HG03439 (cell line): ENCODE results near the gene ICA1.
"Not testable (repeated sequence)": the region's sequence is repeated elsewhere in the genome, so short reads cannot be mapped to it uniquely, and the experiment has no call there.

ENCODE experiments used
- ATAC-seq: cut with Tn5 transposase; IDR thresholded peaks from one replicate; pipeline ENCODE4 v1.9.1; 2021; ENCODE audit warnings: mild to moderate bottlenecking, moderate library complexity; ENCODE audit not compliant: unreplicated experiment

Gene ICA1

DNA sequence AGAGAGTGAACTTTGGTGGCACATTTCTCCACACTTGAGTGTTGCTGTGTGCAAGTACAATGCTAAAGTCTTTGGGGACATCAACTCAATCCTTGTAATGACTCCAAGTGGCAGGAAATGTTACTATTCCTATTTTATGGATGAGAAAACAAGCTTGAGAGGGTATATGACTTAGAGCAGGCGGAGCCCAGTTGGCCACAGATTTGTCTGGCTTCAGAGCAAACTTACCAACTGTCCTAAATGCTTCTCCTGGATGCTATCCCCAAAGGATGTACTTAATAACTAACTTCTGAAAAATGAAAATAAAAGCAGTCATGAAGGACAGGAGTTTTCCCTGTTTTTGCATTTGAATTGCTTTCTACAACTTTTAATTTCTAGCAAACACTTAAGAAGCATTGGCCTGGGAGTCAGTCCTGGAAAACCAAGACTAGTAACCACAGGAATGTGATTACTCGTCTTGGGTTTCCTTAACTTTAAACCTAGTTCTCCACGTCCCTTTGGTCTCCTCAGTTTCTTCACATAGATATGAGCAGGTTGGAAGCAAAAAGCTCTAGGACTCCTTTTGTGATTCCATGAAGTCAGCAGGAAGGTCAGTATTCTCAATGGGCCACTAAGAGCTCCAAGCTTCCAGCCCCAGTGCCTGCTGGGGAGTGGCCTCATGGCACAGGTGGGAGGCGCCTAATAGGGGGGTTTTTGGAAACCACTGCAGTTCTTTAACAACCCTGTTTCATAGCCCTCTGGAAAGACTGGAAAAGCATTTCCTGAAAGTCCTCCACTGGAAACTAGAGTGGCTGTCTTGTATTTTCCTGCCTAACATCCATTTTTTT is 152.6 kb downstream of the ICA1 start:
- ATAC-seq: no peak

DNA sequence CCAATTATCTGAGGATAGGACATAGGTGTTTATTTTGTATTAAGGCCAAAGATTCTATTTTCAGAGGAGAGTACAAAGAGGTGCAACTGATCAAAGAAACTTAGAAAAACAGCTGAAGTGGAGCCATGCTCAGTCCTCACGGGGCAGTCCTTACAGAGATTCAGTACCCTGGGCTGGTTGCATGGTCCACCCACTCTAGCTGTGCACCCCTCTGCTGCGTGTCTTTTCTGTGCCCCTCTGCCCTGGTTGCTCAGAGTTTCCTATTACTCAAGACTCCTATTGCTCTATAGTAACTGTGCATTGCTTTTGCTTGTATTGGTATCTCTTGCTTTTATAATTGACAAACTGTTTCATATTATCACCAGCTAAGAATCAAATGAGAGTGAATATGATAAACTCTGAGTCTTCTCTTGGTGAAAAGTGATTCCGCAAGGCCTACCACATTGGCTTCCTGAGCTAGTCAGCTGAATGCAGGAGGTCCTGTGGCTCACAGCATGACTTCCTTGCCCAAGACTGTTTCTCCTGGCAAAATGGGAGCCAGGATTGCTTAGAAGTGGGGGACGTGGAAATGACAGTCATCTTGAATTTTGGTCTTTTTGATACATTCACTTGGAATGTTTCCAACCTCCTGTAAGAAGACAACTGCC is 156.4 kb downstream of the ICA1 start:
- no peak for ATAC-seq

DNA sequence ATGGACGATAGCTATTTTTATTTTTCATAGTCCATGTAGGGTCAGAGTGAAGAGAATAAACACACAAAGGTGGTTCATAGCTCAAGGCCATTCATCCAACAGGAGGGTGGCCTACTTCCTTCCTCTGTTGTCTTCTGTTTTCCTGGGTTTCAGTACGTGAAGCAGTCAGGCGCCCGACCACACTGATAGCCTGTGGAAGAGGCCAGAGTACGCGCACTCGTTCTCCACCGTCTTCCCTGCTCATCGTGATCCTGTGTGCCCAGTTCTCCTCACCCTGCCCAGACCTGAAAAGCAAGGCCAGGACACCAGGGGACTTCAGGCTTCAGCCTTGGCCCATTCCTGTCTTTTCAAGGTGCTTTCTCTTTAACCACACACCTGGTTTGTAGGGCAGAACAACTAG is 158.7 kb downstream of the ICA1 start:
- ATAC-seq: no peak

DNA sequence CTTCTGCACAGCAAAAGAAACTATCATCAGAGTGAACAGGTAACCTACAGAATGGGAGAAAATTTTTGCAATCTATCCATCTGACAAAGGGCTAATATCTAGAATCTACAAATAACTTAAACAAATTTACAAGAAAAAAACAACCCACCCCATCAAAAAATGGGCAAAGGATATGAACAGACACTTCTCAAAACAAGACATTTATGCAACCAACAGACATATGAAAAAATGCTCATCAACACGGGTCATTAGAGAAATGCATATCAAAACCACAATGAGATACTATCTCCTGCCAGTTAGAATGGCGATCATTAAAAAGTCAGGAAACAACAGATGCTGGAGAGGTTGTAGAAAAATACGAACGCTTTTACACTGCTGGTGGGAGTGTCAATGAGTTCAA is 160.7 kb downstream of the ICA1 start:
- ATAC-seq: not testable (repeated sequence)

DNA sequence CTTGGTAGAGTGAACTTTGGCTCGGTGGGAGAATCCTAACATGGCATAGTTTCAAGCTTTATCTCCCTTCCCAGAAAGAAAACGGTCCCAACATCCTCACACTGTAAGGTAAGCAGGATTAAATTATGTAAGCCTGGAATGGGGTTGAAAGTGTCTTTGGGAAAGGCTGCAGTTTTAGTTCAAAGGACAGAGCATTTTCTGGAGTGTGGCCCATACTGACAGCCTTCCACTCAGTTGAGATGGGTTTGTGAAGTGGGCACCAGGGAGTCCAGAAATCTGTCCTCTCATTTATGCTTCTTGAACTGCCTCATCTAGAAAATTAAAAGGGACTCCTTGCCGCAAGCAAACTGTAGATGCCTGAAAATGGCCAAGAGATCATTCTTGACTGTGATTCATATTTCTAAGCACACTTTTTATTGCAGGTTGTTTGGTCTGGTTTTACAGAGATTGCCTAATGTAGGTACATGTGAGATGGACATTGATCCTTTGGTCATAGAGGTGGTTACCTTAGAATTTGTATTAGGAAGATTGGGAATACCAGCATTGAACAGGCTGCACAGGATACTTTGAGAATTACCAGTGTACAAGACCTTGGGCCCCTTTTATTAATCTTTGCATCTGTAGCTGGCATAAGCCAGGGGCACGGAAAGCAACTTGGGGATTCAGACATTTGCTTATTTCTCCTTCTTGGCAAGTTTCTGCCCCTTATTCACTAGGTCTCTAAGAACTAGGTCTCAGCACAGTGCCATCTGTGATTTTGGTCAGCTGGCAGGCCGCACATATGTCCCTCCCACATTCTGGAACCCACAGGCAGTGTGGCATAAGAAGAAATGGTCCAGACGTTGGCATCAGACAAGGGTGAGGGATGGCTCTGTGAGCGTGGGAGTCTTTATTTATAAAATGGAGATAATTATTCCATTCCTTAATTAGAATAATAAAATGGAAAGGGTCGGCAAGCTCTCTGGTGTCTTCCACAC is 167.5 kb downstream of the ICA1 start:
- no peak for ATAC-seq

DNA sequence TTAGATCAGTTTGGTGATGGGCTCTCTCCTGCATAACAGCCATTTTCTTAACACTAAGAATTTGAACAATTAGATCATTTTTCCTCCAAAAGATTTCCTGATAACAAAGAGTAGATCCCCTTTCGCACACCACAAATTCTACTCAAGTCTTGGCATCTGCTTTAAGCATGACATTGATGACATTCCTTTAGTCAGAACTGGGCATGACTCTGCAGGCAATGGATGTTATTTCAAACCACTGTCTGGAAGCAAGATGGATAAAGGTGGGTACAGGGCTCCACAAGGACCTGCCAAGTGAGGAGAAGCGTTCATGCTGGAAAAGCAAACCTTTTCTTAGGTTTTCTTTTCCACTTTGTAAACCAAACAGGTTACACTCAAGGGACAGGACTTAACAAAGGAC is 169.8 kb downstream of the ICA1 start:
- no peak for ATAC-seq

DNA sequence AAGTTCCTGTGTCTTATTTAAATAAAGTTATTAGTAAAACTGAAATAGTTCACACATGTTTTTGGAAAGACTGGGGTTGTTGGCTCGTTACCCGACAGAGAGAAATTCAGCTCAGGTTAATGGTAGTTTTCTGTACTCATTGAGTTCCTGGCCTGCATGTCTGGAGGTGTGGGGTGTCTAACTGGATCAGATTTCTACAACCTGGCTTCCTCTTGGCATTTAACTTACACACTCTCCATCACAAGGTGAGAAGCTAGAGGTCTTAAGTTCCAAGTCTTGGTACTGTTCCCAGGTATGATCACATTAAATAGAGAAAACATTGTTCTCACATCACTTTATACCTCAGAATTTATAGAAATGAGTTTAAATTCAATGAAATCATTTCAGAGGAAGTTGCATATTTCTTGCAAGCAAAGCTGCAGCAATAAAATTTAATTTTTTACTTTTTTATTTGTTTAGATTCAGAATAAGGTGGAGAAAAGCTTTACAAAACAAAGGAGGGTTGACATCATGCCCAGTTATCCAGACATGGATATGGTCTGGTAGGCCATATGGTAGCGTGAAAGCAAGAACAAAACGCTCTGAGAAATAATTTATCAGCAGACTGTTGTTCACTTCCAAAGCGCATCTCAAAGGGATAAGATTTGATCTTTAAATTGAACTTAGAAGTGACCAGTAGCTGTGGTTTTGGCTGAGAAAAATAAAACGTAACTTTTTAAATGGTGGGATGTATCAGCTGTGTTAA is 172.8 kb downstream of the ICA1 start:
- no peak for ATAC-seq

DNA sequence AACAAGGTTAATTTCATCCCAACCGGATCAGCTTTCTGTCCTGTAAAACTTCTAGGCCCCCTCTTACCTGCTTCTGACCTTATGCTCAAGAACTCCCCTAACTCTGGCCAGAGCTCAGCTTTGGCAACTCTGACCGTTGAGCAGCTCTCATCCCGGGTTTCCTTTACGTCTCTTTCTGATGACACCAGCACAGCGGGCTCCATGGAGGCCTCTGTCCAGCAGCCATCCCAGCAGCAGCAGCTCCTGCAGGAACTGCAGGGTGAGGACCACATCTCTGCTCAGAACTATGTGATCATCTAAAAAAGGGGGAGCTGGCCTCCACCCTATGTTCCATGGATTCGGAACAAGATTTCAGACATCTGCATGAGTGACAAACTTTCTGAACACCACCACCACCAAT is 175.7 kb downstream of the ICA1 start:
- no peak for ATAC-seq

DNA sequence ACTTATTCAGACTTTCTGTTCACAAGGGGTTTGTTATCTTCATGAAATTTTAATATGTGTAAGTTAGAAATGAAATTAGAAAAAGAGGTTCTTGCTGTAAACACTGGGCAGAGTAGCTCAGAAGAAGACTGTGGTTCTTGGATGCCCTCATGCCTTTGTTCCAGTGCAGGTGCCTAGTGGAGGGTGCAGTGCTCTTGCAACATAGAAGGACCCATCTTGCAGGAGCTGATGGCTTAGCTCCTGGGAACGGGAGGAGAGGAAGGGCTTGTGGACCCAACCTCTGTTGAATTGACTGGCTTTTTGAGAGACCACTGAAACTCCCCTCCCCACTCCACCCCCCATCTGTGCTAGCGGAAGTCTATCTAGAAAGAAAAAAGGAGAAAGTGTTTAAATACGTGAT is 176.5 kb downstream of the ICA1 start:
- no peak for ATAC-seq

DNA sequence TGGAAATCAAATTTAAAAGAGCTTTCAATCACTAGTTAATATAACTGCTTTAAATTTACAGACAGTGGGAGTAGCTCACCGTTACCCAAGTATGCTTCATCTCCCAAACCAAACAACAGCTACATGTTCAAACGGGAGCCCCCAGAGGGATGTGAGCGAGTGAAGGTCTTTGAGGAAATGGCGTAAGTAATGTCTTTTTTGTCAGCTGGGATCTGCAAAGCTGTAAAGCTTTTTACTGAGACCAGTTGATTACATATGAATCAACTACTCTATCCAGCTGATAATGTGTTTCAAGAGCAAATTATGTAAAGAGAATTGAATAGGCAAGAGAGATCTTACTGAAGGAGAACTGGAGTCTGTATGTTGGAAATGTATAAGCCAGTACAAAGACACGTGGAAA is 177.1 kb downstream of the ICA1 start:
- no peak for ATAC-seq

DNA sequence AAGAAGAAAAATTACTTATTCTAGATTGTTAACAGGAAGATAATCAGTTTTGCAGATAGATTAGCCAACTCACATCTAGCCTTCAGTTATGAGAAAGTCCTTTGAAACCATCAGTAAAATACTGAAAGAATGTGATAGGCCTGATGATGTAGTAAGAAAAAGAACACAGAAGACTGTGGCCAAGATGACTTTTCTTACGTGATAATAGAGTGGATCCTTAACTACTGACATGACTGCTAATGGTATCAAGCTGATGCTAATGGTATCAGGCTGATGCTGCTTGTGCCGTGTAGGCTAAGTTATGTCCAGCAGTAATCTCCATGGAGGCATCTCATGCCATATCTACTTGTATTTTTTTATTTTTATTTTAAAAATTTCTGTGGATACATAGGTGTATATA is 179.2 kb downstream of the ICA1 start:
- no peak for ATAC-seq

DNA sequence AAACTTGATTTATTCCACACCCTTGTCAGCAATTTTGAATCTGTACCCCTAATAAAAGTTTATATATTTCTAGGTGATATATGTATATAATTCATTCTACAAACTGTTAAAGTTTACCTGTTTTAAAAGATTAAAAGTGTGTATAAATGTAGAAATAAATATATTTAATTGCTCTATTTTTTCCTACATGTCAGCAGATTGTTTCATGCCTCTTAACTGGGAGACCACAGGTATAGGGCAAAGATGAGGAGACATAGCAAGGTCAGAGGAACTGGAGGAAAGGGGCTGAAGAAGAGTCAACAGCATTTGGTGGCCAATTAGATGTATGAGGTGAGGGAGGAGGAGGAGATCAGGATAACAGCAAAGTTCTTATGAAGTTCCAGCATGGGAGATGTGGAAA is 183.5 kb downstream of the ICA1 start:
- ATAC-seq: no peak

DNA sequence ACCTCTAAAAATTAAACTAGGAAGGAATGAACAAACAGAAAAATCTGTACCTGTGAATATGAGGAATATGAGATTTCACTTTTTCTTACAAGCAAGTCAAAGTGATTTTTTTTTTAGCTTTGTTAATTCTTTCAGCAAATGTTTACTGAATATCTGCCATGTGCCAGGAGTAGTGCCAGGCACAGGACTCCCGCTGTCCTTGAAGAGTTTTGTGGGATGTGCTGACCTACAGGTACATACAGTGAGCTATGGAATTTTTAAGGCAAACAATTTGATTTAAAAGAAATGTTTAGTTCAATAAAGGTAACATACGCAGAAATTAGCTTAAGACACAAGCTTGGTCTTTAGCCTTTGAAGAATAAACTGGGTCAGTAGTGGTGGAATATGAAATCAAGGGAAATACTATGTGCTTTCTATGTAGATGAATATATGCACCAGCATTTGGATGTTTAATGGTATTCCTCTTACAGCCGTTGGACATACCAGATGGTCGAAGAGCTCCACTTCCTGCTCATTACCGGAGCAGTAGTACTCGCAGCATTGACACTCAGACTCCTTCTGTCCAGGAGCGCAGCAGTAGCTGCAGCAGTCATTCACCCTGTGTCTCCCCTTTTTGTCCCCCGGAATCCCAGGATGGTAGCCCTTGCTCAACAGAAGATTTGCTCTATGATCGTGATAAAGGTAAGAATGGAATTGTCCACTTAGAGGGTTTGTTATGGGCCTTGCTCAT is 191.4 kb downstream of the ICA1 start:
- no peak for ATAC-seq

DNA sequence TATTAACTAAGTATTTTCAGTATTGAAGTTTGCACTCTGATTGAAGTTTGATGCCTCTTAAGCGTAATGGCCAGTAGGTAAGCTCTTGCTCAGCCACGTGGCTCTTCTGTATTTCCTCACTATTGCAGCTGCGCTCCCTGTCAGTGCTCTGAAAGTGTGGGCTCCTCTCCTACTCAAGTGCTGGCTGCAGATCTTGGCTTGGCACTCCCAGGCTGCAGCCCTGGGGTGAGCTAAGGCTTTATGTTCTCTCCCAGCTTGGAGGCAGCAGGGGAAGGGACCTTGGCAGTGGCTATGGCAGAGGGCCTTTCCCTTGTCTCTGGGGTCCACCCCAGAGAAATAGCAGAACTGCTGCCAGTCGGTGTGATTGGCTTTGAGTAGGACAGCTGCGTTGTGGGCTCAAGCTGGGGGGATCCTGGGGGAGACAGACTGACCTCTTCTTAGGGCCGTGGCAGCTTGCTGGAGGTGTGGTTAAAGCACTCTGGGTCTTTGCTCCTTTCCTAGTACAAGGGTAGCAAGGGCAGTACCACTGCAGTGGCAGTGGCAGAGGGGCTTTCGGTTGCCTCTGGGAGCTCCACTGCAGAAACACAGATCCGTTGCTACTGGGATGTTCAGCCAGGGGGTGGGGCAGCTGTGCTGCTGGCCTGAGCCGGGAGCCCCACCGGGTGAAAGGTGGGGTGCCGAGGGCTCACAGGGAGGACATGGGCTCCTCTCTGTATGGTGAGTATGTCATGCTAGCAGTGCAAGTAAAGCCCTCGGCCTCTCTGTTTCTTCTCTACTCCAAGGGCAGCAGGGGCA is 192.9 kb downstream of the ICA1 start:
- ATAC-seq: no peak

DNA sequence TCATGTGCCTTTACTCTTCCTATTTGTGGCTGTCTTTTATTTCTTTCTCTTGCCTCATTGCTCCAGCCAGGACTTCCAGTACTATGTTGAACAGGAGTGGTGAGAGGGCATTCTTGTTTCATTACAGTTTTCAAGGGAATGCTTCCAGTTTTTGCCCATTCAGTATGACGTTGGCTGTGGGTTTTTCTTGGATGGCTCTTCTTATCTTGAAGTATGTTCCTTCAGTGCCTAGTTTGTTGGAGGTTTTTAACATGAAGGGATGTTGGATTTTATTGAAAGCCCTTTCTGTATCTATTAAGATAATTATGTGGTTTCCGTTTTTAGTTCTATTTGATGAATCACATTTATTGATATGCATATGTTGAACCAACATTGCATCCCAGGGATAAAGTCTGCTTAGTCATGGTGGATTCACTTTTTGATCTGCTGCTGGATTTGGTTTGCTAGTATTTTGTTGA is 196.6 kb downstream of the ICA1 start:
- ATAC-seq: no peak

DNA sequence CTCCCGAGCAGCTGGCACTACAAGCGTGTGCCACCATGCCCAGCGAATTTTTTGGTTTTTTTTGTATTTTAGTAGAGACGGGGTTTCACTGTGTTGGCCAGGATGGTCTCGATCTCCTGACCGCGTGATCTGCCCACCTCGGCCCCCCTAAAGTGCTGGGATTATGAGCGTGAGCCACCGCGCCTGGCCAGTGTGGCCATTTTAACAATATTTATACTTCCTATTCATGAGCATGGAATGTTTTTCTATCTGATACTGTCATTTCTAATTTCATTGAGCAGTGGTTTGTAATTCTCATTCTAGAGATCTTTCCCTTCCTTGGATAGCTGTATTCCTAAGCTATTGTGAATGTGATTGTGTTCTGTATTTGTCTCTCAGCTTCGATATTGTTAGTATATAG is 197.1 kb downstream of the ICA1 start:
- no peak for ATAC-seq

DNA sequence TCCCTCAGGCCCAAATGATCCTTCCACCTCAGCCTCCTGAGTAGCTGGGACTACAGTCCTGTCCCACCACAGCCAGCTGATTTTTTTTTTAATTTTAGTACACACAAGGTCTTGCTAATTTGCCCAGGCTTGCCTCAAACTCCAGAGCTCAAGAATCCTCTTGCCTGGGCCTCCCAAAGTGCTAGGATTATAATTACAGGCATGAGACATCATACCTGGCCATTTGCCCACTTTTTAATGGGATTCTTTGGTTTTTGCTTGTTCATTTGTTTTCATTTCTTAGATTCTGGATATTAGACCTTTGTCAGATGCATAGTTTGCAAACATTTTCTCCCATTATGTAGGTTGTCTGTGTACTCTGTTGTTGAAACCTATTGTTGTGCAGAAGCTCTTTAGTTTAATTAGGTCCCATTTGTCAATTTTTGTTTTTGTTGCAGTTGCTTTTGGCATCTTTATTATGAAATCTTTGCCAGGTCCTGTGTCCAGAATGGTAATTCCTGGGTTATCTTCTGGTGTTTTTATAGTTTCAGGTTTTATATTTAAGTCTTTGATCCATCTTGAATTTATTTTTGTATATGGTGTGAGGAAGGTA is 198.2 kb downstream of the ICA1 start:
- no peak for ATAC-seq

DNA sequence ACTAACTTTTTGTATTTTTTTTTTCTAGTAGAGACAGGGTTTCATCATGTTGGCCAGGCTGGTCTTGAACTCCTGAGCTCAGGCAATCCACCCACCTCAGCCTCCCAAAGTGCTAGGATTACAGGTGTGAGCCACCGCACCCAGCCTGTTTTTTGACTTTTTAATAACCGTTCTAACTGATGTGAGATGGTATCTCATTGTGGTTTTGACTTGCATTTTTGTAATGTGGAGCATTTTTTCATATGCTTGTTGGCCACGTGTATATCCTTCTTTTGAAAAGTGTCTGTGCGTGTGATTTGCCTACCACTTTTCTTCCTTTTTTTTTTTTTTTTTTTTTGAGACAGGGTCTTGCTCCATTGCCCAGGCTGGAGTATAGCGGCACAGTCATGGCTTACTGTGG is 198.7 kb downstream of the ICA1 start:
- not testable (repeated sequence) for ATAC-seq
